ENCODE results near the gene PDGFB.

DNA sequence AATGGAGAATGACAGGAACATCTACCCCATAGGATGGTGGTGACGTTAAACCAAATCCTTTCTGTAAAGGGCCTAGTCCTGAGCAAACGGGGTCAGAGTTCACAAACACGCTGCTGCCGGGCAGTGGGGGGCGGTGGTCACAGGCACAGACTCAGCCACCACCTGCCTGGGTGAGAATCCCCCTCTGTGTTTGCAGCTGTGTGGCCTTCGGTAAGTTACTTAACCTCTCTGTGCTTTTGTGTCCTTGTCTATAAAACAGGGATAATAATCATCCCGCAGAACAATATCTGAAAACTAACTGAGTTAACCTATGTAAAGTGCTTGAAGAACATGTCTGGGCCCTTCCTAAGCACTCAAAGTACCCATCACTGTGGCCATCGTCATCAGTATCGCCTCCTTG, 26.0 kb upstream of the PDGFB start:
- TF ChIP-seq CTCF (IDR thresholded peaks at IDR 0.05) (no peak), POLR2A (IDR thresholded peaks at IDR 0.05) (no peak)
